ENCODE results near the gene ABCC5. TPM values are rescaled to one million over a fixed set of nuclear protein-coding genes. Genes with fewer than 3 reads are reported as not detected.
A peak's percentile ranks its signal among the peaks of the same experiment; 100 is the strongest.

Gene ABCC5
- total and polyA plus RNA-seq, 2 donors from 2014 or later: 31.9 to 39.3 TPM

GRCh38 chr3:184022323-184022722, 4.6 kb upstream of the ABCC5 start:
- Histone ChIP-seq H3K4me3 (ENCODE audit: low read length in 3 of 3) (no peak overlapping the region), H3K27me3 (ENCODE audit: control insufficient read depth, insufficient read depth, low read length) (no peaks in the 10 kb centered on the region), H3K36me3 (ENCODE audit: control insufficient read depth in 2 of 3, insufficient read depth in 3 of 3, low read length in 3 of 3) (no peaks in the 10 kb centered on the region), H3K4me1 (ENCODE audit: control insufficient read depth in 2 of 3, insufficient read depth in 2 of 3, low read depth in 1 of 3, low read length in 3 of 3) (peaks cover 0 to 3% (median 0%) of the 10 kb centered on the region in 3 donors), H3K27ac (ENCODE audit: low read depth in 2 of 2, low read length in 2 of 2) (no peak overlapping the region), H3K9me3 (ENCODE audit: control insufficient read depth in 2 of 3, insufficient read depth in 1 of 3, low read length in 3 of 3) (no peaks in the 10 kb centered on the region), H3K9ac (ENCODE audit: low read length in 3 of 3) (no peak overlapping the region)
- no peak for FAIRE-seq
- intact Hi-C loops (cut with DNase I): no loop called here
- DNase-seq: no peak
- no peak for TF ChIP-seq CTCF (IDR thresholded peaks at IDR 0.05; ENCODE audit: borderline replicate concordance, extremely low read depth, insufficient read depth)

- TF ChIP-seq CTCF (IDR thresholded peaks at IDR 0.05; ENCODE audit: borderline replicate concordance, extremely low read depth, insufficient read depth): no peak
These were observed 815 bp upstream of the ABCC5 start for GRCh38 chr3:184018424-184018973.

GRCh38 chr3:184016811-184017671, 643 bp downstream of the ABCC5 start:
- Histone ChIP-seq H3K9ac (ENCODE audit: low read length in 3 of 3) (peak overlapping the region; percentile 77 to 81 (median 79)), H3K27me3 (ENCODE audit: control insufficient read depth, insufficient read depth, low read length) (no peaks in the 10 kb centered on the region), H3K36me3 (ENCODE audit: control insufficient read depth in 2 of 3, insufficient read depth in 3 of 3, low read length in 3 of 3) (no peaks in the 10 kb centered on the region), H3K4me1 (ENCODE audit: control insufficient read depth in 2 of 3, insufficient read depth in 2 of 3, low read depth in 1 of 3, low read length in 3 of 3) (peaks cover 3 to 10% (median 9%) of the 10 kb centered on the region in 3 donors), H3K4me3 (ENCODE audit: low read length in 3 of 3) (peak overlapping the region; percentile 89 to 99 (median 94)), H3K27ac (ENCODE audit: low read depth in 2 of 2, low read length in 2 of 2) (peak overlapping the region; percentile 58 to 83), H3K9me3 (ENCODE audit: control insufficient read depth in 2 of 3, insufficient read depth in 1 of 3, low read length in 3 of 3) (no peaks in the 10 kb centered on the region)
- no peak for FAIRE-seq
- intact Hi-C loops (cut with DNase I): loop anchor here (10.0 kb wide), 1 partner anchor 122 kb away; no protein-coding TSS in a partner anchor
- TF ChIP-seq CTCF (IDR thresholded peaks at IDR 0.05; ENCODE audit: borderline replicate concordance, extremely low read depth, insufficient read depth): peak; percentile 90
- DNase-seq: peak; percentile 71 to 86 (median 85)

More at GRCh38 chr3:184018424-184018973, 815 bp upstream of the ABCC5 start:
- FAIRE-seq (no peak), DNase-seq (no peak)
- Histone ChIP-seq H3K4me3 (ENCODE audit: low read length in 3 of 3) (peak overlapping the region; percentile 89 to 99 (median 94)), H3K9ac (ENCODE audit: low read length in 3 of 3) (peak overlapping the region; percentile 66 to 86 (median 79)), H3K4me1 (ENCODE audit: control insufficient read depth in 2 of 3, insufficient read depth in 2 of 3, low read depth in 1 of 3, low read length in 3 of 3) (peaks cover 3 to 10% (median 9%) of the 10 kb centered on the region in 3 donors), H3K27ac (ENCODE audit: low read depth in 2 of 2, low read length in 2 of 2) (peak overlapping the region; percentile 51 to 91), H3K27me3 (ENCODE audit: control insufficient read depth, insufficient read depth, low read length) (no peaks in the 10 kb centered on the region), H3K36me3 (ENCODE audit: control insufficient read depth in 2 of 3, insufficient read depth in 3 of 3, low read length in 3 of 3) (no peaks in the 10 kb centered on the region), H3K9me3 (ENCODE audit: control insufficient read depth in 2 of 3, insufficient read depth in 1 of 3, low read length in 3 of 3) (no peaks in the 10 kb centered on the region)
- intact Hi-C loops (cut with DNase I): loop anchor here (10.0 kb wide), 1 partner anchor 124 kb away; no protein-coding TSS in a partner anchor

Data from kidney (tissue), 14 donors.